Islet of Langerhans (tissue), 1 donor: ENCODE data around the gene DCTN3.

Source experiments
- FAIRE-seq: peaks from one replicate; lab custom pipeline; 2011; peaks lifted over from hg19 to GRCh38; lab: Jason Lieb, UNC

DCTN3 gene

GRCh38 chr9:34623374-34624235 lies 3.3 kb upstream of the DCTN3 start:
- FAIRE-seq, result no peak

- FAIRE-seq, result no peak
Measured at GRCh38 chr9:34615132-34615531, 5.2 kb downstream of the DCTN3 start.

GRCh38 chr9:34612788-34613390 lies 7.4 kb downstream of the DCTN3 start:
- no peak for FAIRE-seq

- no peak for FAIRE-seq
Measured at GRCh38 chr9:34611811-34612787, 8.2 kb downstream of the DCTN3 start, which contains the start of gene RPP25L. TSS of gene RPP25L (minus strand) at chr9:34612097. CDS start at chr9:34611296, 801 bp downstream.

GRCh38 chr9:34611251-34611810 lies 9.0 kb downstream of the DCTN3 start:
- no peak for FAIRE-seq

GRCh38 chr9:34610434-34611206 lies 9.7 kb downstream of the DCTN3 start:
- FAIRE-seq, result no peak

GRCh38 chr9:34607331-34607730 lies 13.0 kb downstream of the DCTN3 start:
- no peak for FAIRE-seq

- FAIRE-seq, result no peak
Measured at GRCh38 chr9:34606905-34607304, 13.4 kb downstream of the DCTN3 start.

GRCh38 chr9:34606190-34606589 lies 14.1 kb downstream of the DCTN3 start:
- FAIRE-seq, result no peak

- FAIRE-seq, result peak; percentile 13
Measured at GRCh38 chr9:34603610-34604231, 16.6 kb downstream of the DCTN3 start.

GRCh38 chr9:34601937-34602573 lies 18.2 kb downstream of the DCTN3 start:
- FAIRE-seq, result no peak

- FAIRE-seq, result no peak
Measured at GRCh38 chr9:34600908-34601307, 19.4 kb downstream of the DCTN3 start.

- FAIRE-seq, result no peak
Measured at GRCh38 chr9:34599546-34599945, 20.7 kb downstream of the DCTN3 start.

GRCh38 chr9:34594177-34594576 lies 26.1 kb downstream of the DCTN3 start:
- FAIRE-seq, result no peak

- no peak for FAIRE-seq
Measured at GRCh38 chr9:34592895-34593601, 27.2 kb downstream of the DCTN3 start.

GRCh38 chr9:34591917-34592866 lies 28.1 kb downstream of the DCTN3 start:
- FAIRE-seq, result no peak

GRCh38 chr9:34591248-34591916 lies 28.9 kb downstream of the DCTN3 start:
- no peak for FAIRE-seq
